Chondrocyte (in vitro differentiated cells): Measurements from ENCODE around the gene DPP6. TPM values are rescaled to one million over a fixed set of nuclear protein-coding genes. Genes with fewer than 3 reads are reported as not detected.

Experiments used
- DNase-seq: peaks from one replicate; pipeline ENCODE4 v3.0.0; 2021; ENCODE audit warnings: mixed read lengths, low spot score
- H3K27ac Mint-ChIP-seq: one replicate; pipeline ENCODE4 v1.8.0; 2021; ENCODE audit warnings: mild to moderate bottlenecking, moderate library complexity, mixed read lengths; ENCODE audit not compliant: unreplicated experiment
- H3K27me3 Mint-ChIP-seq: 2 replicates; pipeline ENCODE4 v1.8.0; 2021; ENCODE audit warnings: low read depth, mixed read lengths
- H3K36me3 Mint-ChIP-seq: 2 replicates; pipeline ENCODE4 v1.8.0; 2021; ENCODE audit warnings: low read depth, mixed read lengths
- H3K4me1 Mint-ChIP-seq: 2 replicates; pipeline ENCODE4 v1.8.0; 2021; ENCODE audit warnings: low read depth, mild to moderate bottlenecking, mixed read lengths
- H3K4me3 Mint-ChIP-seq: one replicate; pipeline ENCODE4 v1.8.0; 2021; ENCODE audit warnings: mild to moderate bottlenecking, moderate library complexity, mixed read lengths; ENCODE audit not compliant: unreplicated experiment
- H3K9me3 Mint-ChIP-seq: 2 replicates; pipeline ENCODE4 v1.8.0; 2021; ENCODE audit warnings: low read depth, mixed read lengths
- CTCF ChIP-seq: fragments of 200-600 bp; sonication (generic); IDR thresholded peaks from 2 replicates; pipeline ENCODE4 v1.5.0; 2021; ENCODE audit warnings: antibody characterized with exemption, mild to moderate bottlenecking, moderate library complexity
- total RNA-seq: library from RNA; stranded (reverse); gene quantifications from 3 replicates; pipeline ENCODE4 v1.2.1, GENCODE V29; 2021

The DPP6 gene
- total RNA-seq, 1 donor from 2014 or later, result not detected

GRCh38 chr7:154440651-154441050 lies 388.5 kb downstream of the DPP6 start:
- Mint-ChIP-seq H3K27me3 (no peaks in the 10 kb centered on the region), H3K9me3 (peaks cover 49% of the 10 kb centered on the region), H3K36me3 (no peaks in the 10 kb centered on the region), H3K4me3 (no peak overlapping the region), H3K4me1 (no peaks in the 10 kb centered on the region), H3K27ac (no peak overlapping the region)
- no peak for DNase-seq
- TF ChIP-seq CTCF, result no peak

GRCh38 chr7:154441811-154442210 lies 389.6 kb downstream of the DPP6 start:
- no peak overlapping the region for H3K4me3 Mint-ChIP-seq
- peaks cover 48% of the 10 kb centered on the region for H3K9me3 Mint-ChIP-seq
- TF ChIP-seq CTCF, result no peak
- H3K27ac Mint-ChIP-seq, result no peak overlapping the region
- no peaks in the 10 kb centered on the region for H3K36me3 Mint-ChIP-seq
- no peaks in the 10 kb centered on the region for H3K27me3 Mint-ChIP-seq
- no peaks in the 10 kb centered on the region for H3K4me1 Mint-ChIP-seq
- DNase-seq, result no peak

- no peak overlapping the region for H3K4me3 Mint-ChIP-seq
- no peak overlapping the region for H3K27ac Mint-ChIP-seq
- peaks cover 49% of the 10 kb centered on the region for H3K9me3 Mint-ChIP-seq
- no peak for DNase-seq
- TF ChIP-seq CTCF, result no peak
- no peaks in the 10 kb centered on the region for H3K27me3 Mint-ChIP-seq
- H3K4me1 Mint-ChIP-seq, result no peaks in the 10 kb centered on the region
- no peaks in the 10 kb centered on the region for H3K36me3 Mint-ChIP-seq
Measured at GRCh38 chr7:154442939-154443338, 390.7 kb downstream of the DPP6 start.

- H3K4me1 Mint-ChIP-seq, result no peaks in the 10 kb centered on the region
- no peak overlapping the region for H3K27ac Mint-ChIP-seq
- no peak for TF ChIP-seq CTCF
- H3K36me3 Mint-ChIP-seq, result peaks cover 2% of the 10 kb centered on the region
- DNase-seq, result no peak
- no peaks in the 10 kb centered on the region for H3K27me3 Mint-ChIP-seq
- no peak overlapping the region for H3K4me3 Mint-ChIP-seq
- peaks cover 62% of the 10 kb centered on the region for H3K9me3 Mint-ChIP-seq
Measured at GRCh38 chr7:154450451-154450850, 398.3 kb downstream of the DPP6 start.

- Mint-ChIP-seq H3K9me3 (peaks cover 58% of the 10 kb centered on the region), H3K36me3 (peaks cover 2% of the 10 kb centered on the region), H3K4me3 (no peak overlapping the region), H3K27me3 (no peaks in the 10 kb centered on the region), H3K4me1 (no peaks in the 10 kb centered on the region), H3K27ac (no peak overlapping the region)
- no peak for DNase-seq
- TF ChIP-seq CTCF, result no peak
Measured at GRCh38 chr7:154451480-154452457, 399.6 kb downstream of the DPP6 start.
